ENCODE results near the gene HECA.
"Not testable (repeated sequence)": the region's sequence is repeated elsewhere in the genome, so short reads cannot be mapped to it uniquely, and the experiment has no call there.

The HECA gene

GRCh38 chr6:139137706-139138105, 2.8 kb downstream of the HECA start:
- Histone ChIP-seq H3K4me1 (ENCODE audit: insufficient read depth, insufficient read length) (no peaks in the 10 kb centered on the region), H3K9me3 (ENCODE audit: insufficient read depth, low read length) (no peaks in the 10 kb centered on the region), H3K36me3 (ENCODE audit: insufficient read depth, insufficient read length, low read length) (no peaks in the 10 kb centered on the region), H3K9ac (ENCODE audit: insufficient read length, low read depth) (no peak overlapping the region), H3K4me3 (ENCODE audit: insufficient read length, low read depth) (no peak overlapping the region), H3K27me3 (ENCODE audit: insufficient read depth, insufficient read length) (no peaks in the 10 kb centered on the region)
- no peak for DNase-seq (ENCODE audit: low read depth, low spot score)
- TF ChIP-seq ZNF274 (IDR thresholded peaks at IDR 0.05; ENCODE audit: low read depth, low read length) = no peak
- no peak for TF ChIP-seq YY1 (IDR thresholded peaks at IDR 0.05; ENCODE audit: insufficient read depth, insufficient read length)
- TF ChIP-seq SUZ12 (IDR thresholded peaks at IDR 0.05; ENCODE audit: extremely low read depth, insufficient read depth, insufficient read length) = no peak

- DNase-seq (ENCODE audit: low read depth, low spot score); H3K4me1 ChIP-seq (ENCODE audit: insufficient read depth, insufficient read length): not testable (repeated sequence)
Observed at GRCh38 chr6:139140854-139141253, 6.0 kb downstream of the HECA start.

DNA sequence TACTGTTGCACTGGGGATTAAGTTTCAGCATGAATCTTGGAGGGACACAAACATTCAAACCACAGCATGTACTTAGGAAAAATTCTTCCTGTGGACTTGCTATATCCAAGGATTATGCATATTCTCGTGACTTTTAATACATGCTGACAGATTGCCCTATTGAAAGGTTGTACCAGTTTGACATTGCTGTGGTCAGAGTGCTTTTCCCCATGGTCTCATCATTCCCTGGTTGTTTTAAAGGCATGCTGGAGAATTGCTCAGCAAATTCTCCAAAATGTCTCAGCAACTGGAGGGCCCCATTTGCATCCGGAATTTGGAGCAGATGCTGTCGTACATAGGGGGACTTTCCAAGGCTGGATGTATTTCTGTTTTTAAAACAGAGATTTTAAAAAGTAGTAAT, 7.4 kb downstream of the HECA start:
- DNase-seq (ENCODE audit: low read depth, low spot score) = no peak
- H3K9me3 ChIP-seq (ENCODE audit: insufficient read depth, low read length) = no peaks in the 10 kb centered on the region
- H3K36me3 ChIP-seq (ENCODE audit: insufficient read depth, insufficient read length, low read length) = no peaks in the 10 kb centered on the region
- H3K9ac ChIP-seq (ENCODE audit: insufficient read length, low read depth) = no peak overlapping the region
- no peaks in the 10 kb centered on the region for H3K27me3 ChIP-seq (ENCODE audit: insufficient read depth, insufficient read length)
- no peak overlapping the region for H3K4me3 ChIP-seq (ENCODE audit: insufficient read length, low read depth)
- H3K4me1 ChIP-seq (ENCODE audit: insufficient read depth, insufficient read length) = no peaks in the 10 kb centered on the region
- TF ChIP-seq SUZ12 (IDR thresholded peaks at IDR 0.05; ENCODE audit: extremely low read depth, insufficient read depth, insufficient read length) (no peak), YY1 (IDR thresholded peaks at IDR 0.05; ENCODE audit: insufficient read depth, insufficient read length) (no peak), ZNF274 (IDR thresholded peaks at IDR 0.05; ENCODE audit: low read depth, low read length) (no peak)

More at GRCh38 chr6:139140854-139141253, 6.0 kb downstream of the HECA start:
- H3K9ac ChIP-seq (ENCODE audit: insufficient read length, low read depth); H3K9me3 ChIP-seq (ENCODE audit: insufficient read depth, low read length); H3K4me3 ChIP-seq (ENCODE audit: insufficient read length, low read depth); H3K27me3 ChIP-seq (ENCODE audit: insufficient read depth, insufficient read length); H3K36me3 ChIP-seq (ENCODE audit: insufficient read depth, insufficient read length, low read length): not testable (repeated sequence)

DNA sequence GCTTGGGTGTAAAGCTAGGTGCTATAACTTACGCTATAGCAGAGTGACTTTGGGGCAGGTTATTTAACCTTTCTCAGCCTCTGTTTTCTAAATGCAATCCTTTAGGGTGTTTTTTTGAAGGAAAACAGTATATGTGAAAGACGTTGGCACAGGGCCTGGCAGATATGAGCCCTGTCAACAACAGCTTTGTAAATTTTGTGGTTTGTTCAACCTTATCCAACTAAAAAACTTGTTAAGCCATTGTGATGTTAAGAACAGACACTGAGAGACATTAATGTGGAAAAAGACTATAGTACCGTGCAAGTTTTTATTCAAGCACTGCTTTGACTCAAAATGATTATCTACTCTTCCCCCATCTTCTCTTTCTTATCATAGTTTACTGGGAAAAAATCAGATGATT, 8.2 kb downstream of the HECA start:
- H3K4me3 ChIP-seq (ENCODE audit: insufficient read length, low read depth) = no peak overlapping the region
- no peak for DNase-seq (ENCODE audit: low read depth, low spot score)
- H3K36me3 ChIP-seq (ENCODE audit: insufficient read depth, insufficient read length, low read length) = no peaks in the 10 kb centered on the region
- H3K4me1 ChIP-seq (ENCODE audit: insufficient read depth, insufficient read length) = no peaks in the 10 kb centered on the region
- no peaks in the 10 kb centered on the region for H3K27me3 ChIP-seq (ENCODE audit: insufficient read depth, insufficient read length)
- no peak overlapping the region for H3K9ac ChIP-seq (ENCODE audit: insufficient read length, low read depth)
- no peak for TF ChIP-seq ZNF274 (IDR thresholded peaks at IDR 0.05; ENCODE audit: low read depth, low read length)
- TF ChIP-seq SUZ12 (IDR thresholded peaks at IDR 0.05; ENCODE audit: extremely low read depth, insufficient read depth, insufficient read length) = no peak
- TF ChIP-seq YY1 (IDR thresholded peaks at IDR 0.05; ENCODE audit: insufficient read depth, insufficient read length) = no peak
- no peaks in the 10 kb centered on the region for H3K9me3 ChIP-seq (ENCODE audit: insufficient read depth, low read length)

- no peak for TF ChIP-seq YY1 (IDR thresholded peaks at IDR 0.05; ENCODE audit: insufficient read depth, insufficient read length)
- TF ChIP-seq SUZ12 (IDR thresholded peaks at IDR 0.05; ENCODE audit: extremely low read depth, insufficient read depth, insufficient read length) = no peak
- TF ChIP-seq ZNF274 (IDR thresholded peaks at IDR 0.05; ENCODE audit: low read depth, low read length) = no peak
Observed at GRCh38 chr6:139144490-139145085, 9.7 kb downstream of the HECA start.

GRCh38 chr6:139145661-139146060, 10.8 kb downstream of the HECA start:
- no peaks in the 10 kb centered on the region for H3K4me1 ChIP-seq (ENCODE audit: insufficient read depth, insufficient read length)
- DNase-seq (ENCODE audit: low read depth, low spot score) = no peak
- TF ChIP-seq YY1 (IDR thresholded peaks at IDR 0.05; ENCODE audit: insufficient read depth, insufficient read length) (no peak), SUZ12 (IDR thresholded peaks at IDR 0.05; ENCODE audit: extremely low read depth, insufficient read depth, insufficient read length) (no peak), ZNF274 (IDR thresholded peaks at IDR 0.05; ENCODE audit: low read depth, low read length) (no peak)

More at GRCh38 chr6:139144490-139145085, 9.7 kb downstream of the HECA start:
- Histone ChIP-seq H3K9me3 (ENCODE audit: insufficient read depth, low read length) (no peaks in the 10 kb centered on the region), H3K27me3 (ENCODE audit: insufficient read depth, insufficient read length) (no peaks in the 10 kb centered on the region), H3K9ac (ENCODE audit: insufficient read length, low read depth) (no peak overlapping the region), H3K4me3 (ENCODE audit: insufficient read length, low read depth) (no peak overlapping the region), H3K4me1 (ENCODE audit: insufficient read depth, insufficient read length) (no peaks in the 10 kb centered on the region), H3K36me3 (ENCODE audit: insufficient read depth, insufficient read length, low read length) (no peaks in the 10 kb centered on the region)
- no peak for DNase-seq (ENCODE audit: low read depth, low spot score)

DNA sequence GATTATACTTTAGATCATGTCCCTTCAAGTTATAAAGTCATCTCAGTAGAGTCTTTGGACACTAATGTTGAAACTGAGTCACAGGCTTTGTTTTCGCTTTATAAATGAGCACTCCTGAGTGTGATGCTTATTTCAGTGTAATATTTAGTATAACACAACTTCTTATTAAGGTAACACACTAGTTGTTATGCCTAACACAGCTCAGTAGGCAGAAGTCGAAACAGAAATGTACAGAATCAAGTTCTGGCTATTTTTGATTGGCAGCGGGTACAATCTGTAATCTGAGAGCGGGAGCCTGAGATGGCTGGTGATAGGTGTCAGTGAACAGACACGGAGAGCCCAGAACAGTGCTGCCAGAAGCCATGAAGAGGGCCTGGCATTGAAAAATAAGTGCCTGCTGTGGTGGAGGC, 11.4 kb downstream of the HECA start:
- H3K4me1 ChIP-seq (ENCODE audit: insufficient read depth, insufficient read length) = no peaks in the 10 kb centered on the region
- no peaks in the 10 kb centered on the region for H3K27me3 ChIP-seq (ENCODE audit: insufficient read depth, insufficient read length)
- H3K9ac ChIP-seq (ENCODE audit: insufficient read length, low read depth) = no peak overlapping the region
- no peak for DNase-seq (ENCODE audit: low read depth, low spot score)
- no peak for TF ChIP-seq SUZ12 (IDR thresholded peaks at IDR 0.05; ENCODE audit: extremely low read depth, insufficient read depth, insufficient read length)
- no peak for TF ChIP-seq YY1 (IDR thresholded peaks at IDR 0.05; ENCODE audit: insufficient read depth, insufficient read length)
- no peak for TF ChIP-seq ZNF274 (IDR thresholded peaks at IDR 0.05; ENCODE audit: low read depth, low read length)
- H3K9me3 ChIP-seq (ENCODE audit: insufficient read depth, low read length) = no peaks in the 10 kb centered on the region
- no peak overlapping the region for H3K4me3 ChIP-seq (ENCODE audit: insufficient read length, low read depth)
- no peaks in the 10 kb centered on the region for H3K36me3 ChIP-seq (ENCODE audit: insufficient read depth, insufficient read length, low read length)

More at GRCh38 chr6:139145661-139146060, 10.8 kb downstream of the HECA start:
- no peaks in the 10 kb centered on the region for H3K27me3 ChIP-seq (ENCODE audit: insufficient read depth, insufficient read length)
- no peak overlapping the region for H3K9ac ChIP-seq (ENCODE audit: insufficient read length, low read depth)
- H3K4me3 ChIP-seq (ENCODE audit: insufficient read length, low read depth) = no peak overlapping the region
- H3K36me3 ChIP-seq (ENCODE audit: insufficient read depth, insufficient read length, low read length) = no peaks in the 10 kb centered on the region
- no peaks in the 10 kb centered on the region for H3K9me3 ChIP-seq (ENCODE audit: insufficient read depth, low read length)

Data from NT2/D1 (cell line).